K562 (cell line): ENCODE results near the gene PRTN3.

Experiments used
- ARID4B ChIP-seq: sonication (generic); formaldehyde crosslinking; IDR thresholded peaks from 2 replicates; pipeline ENCODE4 v1.8.0; 2022; ENCODE audit warnings: mild to moderate bottlenecking, missing genetic modification reagents
- CEBPB ChIP-seq: fragments of 450-650 bp; IDR thresholded peaks from 2 replicates; pipeline ENCODE4 v1.6.1; 2016; ENCODE audit warnings: missing genetic modification characterization, missing compliant biosample characterization
- CTCF ChIP-seq, 3 experiments: IDR thresholded peaks in 2 of 3; conservative IDR thresholded peaks in 1 of 3; 2 replicates each; pipeline ENCODE4 v1.5.1; 2011 to 2012; ENCODE audit warnings: low read length in 3 of 3, mild to moderate bottlenecking in 3 of 3, control low read depth in 2 of 3, improper control_type of control experiment in 1 of 3, inconsistent platforms in 1 of 3, low read depth in 1 of 3, mixed read lengths in 1 of 3, moderate library complexity in 1 of 3; ENCODE audit not compliant: insufficient read depth in 2 of 3
- FOSL1 ChIP-seq: fragments of 200-800 bp; sonication (Bioruptor generic); conservative IDR thresholded peaks from 2 replicates; pipeline ENCODE4 v1.6.1; 2016; ENCODE audit warnings: missing genetic modification characterization, missing compliant biosample characterization
- HDAC3 ChIP-seq: fragments of 450-650 bp; IDR thresholded peaks from 2 replicates; pipeline ENCODE4 v1.6.1; 2018; ENCODE audit warnings: borderline replicate concordance, mild to moderate bottlenecking, moderate library complexity; ENCODE audit not compliant: partially characterized antibody
- NFIC ChIP-seq: fragments of 450-650 bp; IDR thresholded peaks from 2 replicates; pipeline ENCODE4 v1.6.1; 2017; ENCODE audit warnings: mild to moderate bottlenecking, inconsistent platforms
- NR2C1 ChIP-seq, 2 experiments: fragments of 450-650 bp; IDR thresholded peaks; 2 replicates each; pipeline ENCODE4 v1.6.1; 2017; ENCODE audit warnings: mild to moderate bottlenecking in 2 of 2, antibody characterized with exemption in 1 of 2, inconsistent platforms in 1 of 2, missing compliant biosample characterization in 1 of 2, missing genetic modification characterization in 1 of 2
- SNIP1 ChIP-seq: fragments of 450-650 bp; IDR thresholded peaks from 2 replicates; pipeline ENCODE4 v1.7.1; 2017; ENCODE audit warnings: low read depth, mild to moderate bottlenecking
- TAF1 ChIP-seq: IDR thresholded peaks from 2 replicates; pipeline ENCODE4 v1.6.1; 2011; ENCODE audit warnings: mild to moderate bottlenecking, low read length, moderate library complexity; ENCODE audit not compliant: insufficient read depth, control insufficient read depth, severe bottlenecking; ENCODE audit errors: extremely low read depth
- YBX1 ChIP-seq: fragments of 450-650 bp; IDR thresholded peaks from 2 replicates; pipeline ENCODE4 v1.7.1; 2016; ENCODE audit warnings: mild to moderate bottlenecking
- YY1 ChIP-seq, 3 experiments: IDR thresholded peaks; 2 replicates each; pipeline ENCODE4 v1.6.1; 2011; ENCODE audit warnings: low read length in 2 of 3, mild to moderate bottlenecking in 2 of 3, moderate library complexity in 2 of 3, borderline replicate concordance in 1 of 3, control low read depth in 1 of 3, low read depth in 1 of 3; ENCODE audit not compliant: insufficient read depth in 3 of 3, insufficient replicate concordance in 2 of 3, control insufficient read depth in 1 of 3, insufficient read length in 1 of 3; ENCODE audit errors: extremely low read depth in 1 of 3

GRCh38 chr19:823565-824121, 17.2 kb upstream of the PRTN3 start:
- TF ChIP-seq SNIP1 (no peak), NFIC (no peak), TAF1 (no peak), CEBPB (tag) (peak; percentile 95), CTCF (IDR thresholded peaks at IDR 0.05 in 2 of 3, conservative IDR thresholded peaks at IDR 0.05 in 1 of 3; ENCODE audit: insufficient read depth in 2 of 3, low read depth in 1 of 3, low read length in 3 of 3) (no peak), YBX1 (no peak), YY1 (IDR thresholded peaks at IDR 0.05; ENCODE audit: borderline replicate concordance in 1 of 3, control insufficient read depth in 1 of 3, extremely low read depth in 1 of 3, insufficient read depth in 3 of 3, insufficient read length in 1 of 3, insufficient replicate concordance in 2 of 3, low read depth in 1 of 3, low read length in 2 of 3) (no peak), NR2C1 (IDR thresholded peaks at IDR 0.05) (no peak), NR2C1 (tag; IDR thresholded peaks at IDR 0.05) (no peak), HDAC3 (no peak), ARID4B (no peak; the same call in 1 of the 2 replicates), FOSL1 (tag) (no peak)
